IPS-NIHi7 (cell line): ENCODE results near the gene FXYD7.

Experiments used
- DNase-seq: peaks from one replicate; pipeline ENCODE4 v3.0.0; 2012; ENCODE audit warnings: mixed read lengths; ENCODE audit errors: extremely low spot score

FXYD7 gene

GRCh38 chr19:35110974-35111373, 32.1 kb upstream of the FXYD7 start:
- DNase-seq, result no peak

- DNase-seq, result peak; percentile 43
Observed at GRCh38 chr19:35112995-35113688, 29.9 kb upstream of the FXYD7 start.

GRCh38 chr19:35114353-35115176, 28.5 kb upstream of the FXYD7 start:
- peak; percentile 93 for DNase-seq

GRCh38 chr19:35115177-35115951, 27.7 kb upstream of the FXYD7 start, which contains the start of gene FXYD3:
Gene FXYD3, plus strand, starts transcription at chr19:35115823. Its CDS starts 3,554 bp downstream, at chr19:35119377.
- DNase-seq, result no peak

GRCh38 chr19:35116072-35116801, 26.8 kb upstream of the FXYD7 start:
- no peak for DNase-seq

- DNase-seq, result no peak
Observed at GRCh38 chr19:35117116-35117515, 25.9 kb upstream of the FXYD7 start.

GRCh38 chr19:35117799-35118198, 25.3 kb upstream of the FXYD7 start:
- DNase-seq, result no peak

- no peak for DNase-seq
Observed at GRCh38 chr19:35118268-35119020, 24.6 kb upstream of the FXYD7 start.

- no peak for DNase-seq
Observed at GRCh38 chr19:35119091-35119490, 24.0 kb upstream of the FXYD7 start.

- no peak for DNase-seq
Observed at GRCh38 chr19:35119578-35120155, 23.4 kb upstream of the FXYD7 start.

GRCh38 chr19:35120492-35120891, 22.6 kb upstream of the FXYD7 start:
- DNase-seq, result no peak

- no peak for DNase-seq
Observed at GRCh38 chr19:35120898-35121297, 22.2 kb upstream of the FXYD7 start.

GRCh38 chr19:35122687-35123551, 20.1 kb upstream of the FXYD7 start:
- no peak for DNase-seq

- no peak for DNase-seq
Observed at GRCh38 chr19:35123573-35123972, 19.5 kb upstream of the FXYD7 start.

- peak; percentile 88 for DNase-seq
Observed at GRCh38 chr19:35124098-35125060, 18.7 kb upstream of the FXYD7 start.

GRCh38 chr19:35125270-35125717, 17.8 kb upstream of the FXYD7 start:
- DNase-seq, result no peak

- no peak for DNase-seq
Observed at GRCh38 chr19:35125749-35126623, 17.1 kb upstream of the FXYD7 start.
